Hepatocyte (in vitro differentiated cells): ENCODE measurements around the gene TNF. TPM values are rescaled to one million over a fixed set of nuclear protein-coding genes. Genes with fewer than 3 reads are reported as not detected.

Source experiments
- DNase-seq: peaks from one replicate; pipeline ENCODE4 v3.0.0-alpha.2; 2016; ENCODE audit warnings: low spot score
- H2AFZ ChIP-seq: fragments of 200-600 bp; sonication (generic); 2 replicates; pipeline ENCODE4 v1.6.0; 2016; ENCODE audit warnings: antibody characterized with exemption, mild to moderate bottlenecking
- H3K27ac ChIP-seq: fragments of 200-600 bp; sonication (generic); 2 replicates; pipeline ENCODE4 v1.5.1; 2016; ENCODE audit warnings: mild to moderate bottlenecking
- H3K27me3 ChIP-seq: fragments of 200-600 bp; sonication (generic); 2 replicates; pipeline ENCODE4 v1.6.1; 2016
- H3K36me3 ChIP-seq: fragments of 200-600 bp; sonication (generic); replicated peaks from 2 replicates; pipeline ENCODE4 v1.5.1; 2016; ENCODE audit warnings: low read depth; ENCODE audit not compliant: insufficient read depth
- H3K4me1 ChIP-seq: fragments of 200-600 bp; sonication (generic); 2 replicates; pipeline ENCODE4 v1.5.1; 2016; ENCODE audit warnings: mild to moderate bottlenecking, moderate library complexity; ENCODE audit not compliant: insufficient read depth
- H3K4me2 ChIP-seq: fragments of 200-600 bp; sonication (generic); 2 replicates; pipeline ENCODE4 v1.6.0; 2016
- H3K4me3 ChIP-seq: fragments of 200-600 bp; sonication (generic); 2 replicates; pipeline ENCODE4 v1.5.1; 2016; ENCODE audit warnings: mild to moderate bottlenecking
- H3K79me2 ChIP-seq: fragments of 200-600 bp; sonication (generic); 2 replicates; pipeline ENCODE4 v1.6.0; 2017; ENCODE audit warnings: mild to moderate bottlenecking
- H3K9me2 ChIP-seq: fragments of 200-600 bp; sonication (generic); replicated peaks from 2 replicates; pipeline ENCODE4 v1.6.0; 2017; ENCODE audit warnings: mild to moderate bottlenecking; ENCODE audit not compliant: insufficient read depth
- H3K9me3 ChIP-seq: fragments of 200-600 bp; sonication (generic); 2 replicates; pipeline ENCODE4 v1.5.1; 2016; ENCODE audit warnings: low read depth, mild to moderate bottlenecking
- H4K20me1 ChIP-seq: fragments of 200-600 bp; sonication (generic); 2 replicates; pipeline ENCODE4 v1.6.0; 2016; ENCODE audit warnings: mild to moderate bottlenecking; ENCODE audit not compliant: insufficient read depth, poor library complexity, severe bottlenecking
- EZH2 ChIP-seq: fragments of 200-600 bp; sonication (generic); IDR thresholded peaks from 2 replicates; pipeline ENCODE4 v1.6.1; 2016; ENCODE audit warnings: antibody characterized with exemption, mild to moderate bottlenecking, borderline replicate concordance
- EZH2phosphoT487 ChIP-seq: fragments of 200-600 bp; sonication (generic); IDR thresholded peaks from one replicate; pipeline ENCODE4 v1.6.1; 2018; ENCODE audit warnings: antibody characterized with exemption, mild to moderate bottlenecking, low read depth, moderate library complexity; ENCODE audit not compliant: unreplicated experiment, severe bottlenecking
- WGBS: methylation state at CpG from one replicate; pipeline ENCODE4 v1.1.6; 2016; ENCODE audit warnings: low lambda C conversion rate; ENCODE audit errors: missing lambda C conversion rate; 5-methylcytosine and 5-hydroxymethylcytosine counted together
- polyA plus RNA-seq: library from polyadenylated mRNA; unstranded; fragments of >200 nt; fragmentation: Nextera tagmentation; extraction: Ambion mirVana; gene quantifications from 2 replicates; pipeline ENCODE4 v1.2.1, GENCODE V29; 2016
- total RNA-seq: library from RNA; depleted of rRNA; stranded (reverse); fragments of >200 nt; gene quantifications from 2 replicates; pipeline ENCODE4 v1.2.3, GENCODE V29; 2014
- TF ChIP-seq, protein P1 (sequence below): fragments of 200-600 bp; sonication (generic); IDR thresholded peaks from 2 replicates; pipeline ENCODE4 v1.5.1; 2016; ENCODE audit warnings: antibody characterized with exemption, mild to moderate bottlenecking; ENCODE audit not compliant: poor library complexity

TNF gene
- total and polyA plus RNA-seq, 2 experiments from 2014 or later = 0.63 to 0.91 TPM

DNA sequence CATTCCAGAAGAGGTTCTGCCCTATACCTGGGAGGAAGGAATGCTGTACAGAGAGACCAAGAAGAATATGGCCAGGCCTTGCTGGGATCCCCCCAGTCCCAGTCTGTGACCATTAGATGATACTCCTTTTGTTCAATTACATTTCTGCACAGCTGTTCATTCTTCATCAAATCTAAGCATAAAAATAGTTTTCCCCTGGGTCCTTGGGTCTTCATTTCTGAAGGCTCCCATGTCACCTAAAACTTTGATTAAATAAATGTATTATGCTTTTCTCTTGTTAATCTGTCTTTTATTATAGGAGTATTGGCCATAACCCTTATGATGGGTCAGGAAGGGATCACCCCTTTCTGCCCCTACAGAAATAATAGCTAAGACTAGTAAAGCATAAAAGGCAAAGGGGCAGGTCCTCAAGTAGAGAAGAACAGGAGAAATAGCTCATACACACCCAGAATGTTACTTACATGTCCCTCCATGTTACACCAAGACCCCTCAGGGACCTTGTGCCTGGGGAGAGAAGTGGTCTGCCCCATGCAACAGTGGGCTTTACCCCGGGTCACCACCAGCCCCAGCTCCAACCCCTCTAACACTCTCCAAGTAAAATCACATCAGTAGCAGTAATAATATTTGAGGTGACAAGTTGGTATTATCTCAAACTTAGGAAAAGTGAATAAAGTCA lies 5.4 kb upstream of the TNF start:
- DNase-seq = no peak
- TF ChIP-seq EZH2phosphoT487 = no peak
- no peak for TF ChIP-seq EZH2
- TF ChIP-seq, protein P1, sequence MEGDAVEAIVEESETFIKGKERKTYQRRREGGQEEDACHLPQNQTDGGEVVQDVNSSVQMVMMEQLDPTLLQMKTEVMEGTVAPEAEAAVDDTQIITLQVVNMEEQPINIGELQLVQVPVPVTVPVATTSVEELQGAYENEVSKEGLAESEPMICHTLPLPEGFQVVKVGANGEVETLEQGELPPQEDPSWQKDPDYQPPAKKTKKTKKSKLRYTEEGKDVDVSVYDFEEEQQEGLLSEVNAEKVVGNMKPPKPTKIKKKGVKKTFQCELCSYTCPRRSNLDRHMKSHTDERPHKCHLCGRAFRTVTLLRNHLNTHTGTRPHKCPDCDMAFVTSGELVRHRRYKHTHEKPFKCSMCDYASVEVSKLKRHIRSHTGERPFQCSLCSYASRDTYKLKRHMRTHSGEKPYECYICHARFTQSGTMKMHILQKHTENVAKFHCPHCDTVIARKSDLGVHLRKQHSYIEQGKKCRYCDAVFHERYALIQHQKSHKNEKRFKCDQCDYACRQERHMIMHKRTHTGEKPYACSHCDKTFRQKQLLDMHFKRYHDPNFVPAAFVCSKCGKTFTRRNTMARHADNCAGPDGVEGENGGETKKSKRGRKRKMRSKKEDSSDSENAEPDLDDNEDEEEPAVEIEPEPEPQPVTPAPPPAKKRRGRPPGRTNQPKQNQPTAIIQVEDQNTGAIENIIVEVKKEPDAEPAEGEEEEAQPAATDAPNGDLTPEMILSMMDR = no peak
- no peak overlapping the region for H3K4me3 ChIP-seq
- H3K36me3 ChIP-seq = no peaks in the 10 kb centered on the region
- H4K20me1 ChIP-seq = no peaks in the 10 kb centered on the region
- H3K4me2 ChIP-seq = no peak overlapping the region
- H3K27me3 ChIP-seq = peaks cover 6% of the 10 kb centered on the region
- H3K27ac ChIP-seq = no peak overlapping the region
- H2AFZ ChIP-seq = no peak overlapping the region
- 91% methylated on average over 1 of the region's 1 CpG for WGBS
- no peaks in the 10 kb centered on the region for H3K9me3 ChIP-seq
- no peaks in the 10 kb centered on the region for H3K4me1 ChIP-seq
- no peaks in the 10 kb centered on the region for H3K79me2 ChIP-seq
- H3K9me2 ChIP-seq = no peaks in the 10 kb centered on the region

DNA sequence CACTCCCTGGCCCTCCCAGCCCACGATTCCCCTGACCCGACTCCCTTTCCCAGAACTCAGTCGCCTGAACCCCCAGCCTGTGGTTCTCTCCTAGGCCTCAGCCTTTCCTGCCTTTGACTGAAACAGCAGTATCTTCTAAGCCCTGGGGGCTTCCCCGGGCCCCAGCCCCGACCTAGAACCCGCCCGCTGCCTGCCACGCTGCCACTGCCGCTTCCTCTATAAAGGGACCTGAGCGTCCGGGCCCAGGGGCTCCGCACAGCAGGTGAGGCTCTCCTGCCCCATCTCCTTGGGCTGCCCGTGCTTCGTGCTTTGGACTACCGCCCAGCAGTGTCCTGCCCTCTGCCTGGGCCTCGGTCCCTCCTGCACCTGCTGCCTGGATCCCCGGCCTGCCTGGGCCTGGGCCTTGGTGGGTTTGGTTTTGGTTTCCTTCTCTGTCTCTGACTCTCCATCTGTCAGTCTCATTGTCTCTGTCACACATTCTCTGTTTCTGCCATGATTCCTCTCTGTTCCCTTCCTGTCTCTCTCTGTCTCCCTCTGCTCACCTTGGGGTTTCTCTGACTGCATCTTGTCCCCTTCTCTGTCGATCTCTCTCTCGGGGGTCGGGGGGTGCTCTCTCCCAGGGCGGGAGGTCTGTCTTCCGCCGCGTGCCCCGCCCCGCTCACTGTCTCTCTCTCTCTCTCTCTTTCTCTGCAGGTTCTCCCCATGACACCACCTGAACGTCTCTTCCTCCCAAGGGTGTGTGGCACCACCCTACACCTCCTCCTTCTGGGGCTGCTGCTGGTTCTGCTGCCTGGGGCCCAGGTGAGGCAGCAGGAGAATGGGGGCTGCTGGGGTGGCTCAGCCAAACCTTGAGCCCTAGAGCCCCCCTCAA lies 3.1 kb upstream of the TNF start, which contains the start of gene LTA:
LTA (plus strand) TSS at position 249 of the 871 bp plus-strand sequence; CDS start at position 703, 454 bp downstream.
- no peak within 1 kb of the TSS for H3K4me2 ChIP-seq
- no peak within 1 kb of the TSS for H3K27ac ChIP-seq
- no peaks in the 10 kb centered on the region for H4K20me1 ChIP-seq
- no peaks in the 10 kb centered on the region for H3K9me2 ChIP-seq
- TF ChIP-seq EZH2phosphoT487 = no peak
- TF ChIP-seq, protein P1 = no peak
- TF ChIP-seq EZH2 = no peak
- H3K4me3 ChIP-seq = no peak within 1 kb of the TSS
- H3K36me3 ChIP-seq = no peaks in the 10 kb centered on the region
- H3K79me2 ChIP-seq = no peaks in the 10 kb centered on the region
- 84% methylated on average over 26 of the region's 27 CpGs for WGBS
- DNase-seq = no peak
- no peaks in the 10 kb centered on the region for H3K9me3 ChIP-seq
- peaks cover 6% of the 10 kb centered on the region for H3K27me3 ChIP-seq
- no peak within 1 kb of the TSS for H2AFZ ChIP-seq
- H3K4me1 ChIP-seq = no peaks in the 10 kb centered on the region

DNA sequence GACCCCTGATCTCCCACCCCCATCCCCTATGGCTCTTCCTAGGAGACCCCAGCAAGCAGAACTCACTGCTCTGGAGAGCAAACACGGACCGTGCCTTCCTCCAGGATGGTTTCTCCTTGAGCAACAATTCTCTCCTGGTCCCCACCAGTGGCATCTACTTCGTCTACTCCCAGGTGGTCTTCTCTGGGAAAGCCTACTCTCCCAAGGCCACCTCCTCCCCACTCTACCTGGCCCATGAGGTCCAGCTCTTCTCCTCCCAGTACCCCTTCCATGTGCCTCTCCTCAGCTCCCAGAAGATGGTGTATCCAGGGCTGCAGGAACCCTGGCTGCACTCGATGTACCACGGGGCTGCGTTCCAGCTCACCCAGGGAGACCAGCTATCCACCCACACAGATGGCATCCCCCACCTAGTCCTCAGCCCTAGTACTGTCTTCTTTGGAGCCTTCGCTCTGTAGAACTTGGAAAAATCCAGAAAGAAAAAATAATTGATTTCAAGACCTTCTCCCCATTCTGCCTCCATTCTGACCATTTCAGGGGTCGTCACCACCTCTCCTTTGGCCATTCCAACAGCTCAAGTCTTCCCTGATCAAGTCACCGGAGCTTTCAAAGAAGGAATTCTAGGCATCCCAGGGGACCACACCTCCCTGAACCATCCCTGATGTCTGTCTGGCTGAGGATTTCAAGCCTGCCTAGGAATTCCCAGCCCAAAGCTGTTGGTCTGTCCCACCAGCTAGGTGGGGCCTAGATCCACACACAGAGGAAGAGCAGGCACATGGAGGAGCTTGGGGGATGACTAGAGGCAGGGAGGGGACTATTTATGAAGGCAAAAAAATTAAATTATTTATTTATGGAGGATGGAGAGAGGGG lies 1.9 kb upstream of the TNF start:
- no peak overlapping the region for H3K4me3 ChIP-seq
- H2AFZ ChIP-seq = no peak overlapping the region
- H3K36me3 ChIP-seq = no peaks in the 10 kb centered on the region
- H3K4me2 ChIP-seq = no peak overlapping the region
- no peak overlapping the region for H3K27ac ChIP-seq
- H3K9me2 ChIP-seq = no peaks in the 10 kb centered on the region
- WGBS = 86% methylated on average over 9 of the region's 9 CpGs
- no peaks in the 10 kb centered on the region for H4K20me1 ChIP-seq
- H3K79me2 ChIP-seq = no peaks in the 10 kb centered on the region
- no peak for DNase-seq
- no peaks in the 10 kb centered on the region for H3K9me3 ChIP-seq
- no peak for TF ChIP-seq EZH2
- TF ChIP-seq EZH2phosphoT487 = no peak
- TF ChIP-seq, protein P1 = no peak
- no peaks in the 10 kb centered on the region for H3K4me1 ChIP-seq
- peaks cover 3% of the 10 kb centered on the region for H3K27me3 ChIP-seq
